ENCODE measurements around the gene ZBTB7C. TPM values are rescaled to one million over a fixed set of nuclear protein-coding genes. Genes with fewer than 3 reads are reported as not detected.

ZBTB7C gene
- polyA plus RNA-seq, 1 donor (not counting 4 experiments of a cell fraction or from before 2014, with no cell fraction given): 0.58 TPM

GRCh38 chr18:48013162-48013561 lies 396.0 kb downstream of the ZBTB7C start:
- Histone ChIP-seq H3K36me3 (ENCODE audit: control insufficient read depth in 2 of 2, extremely low read depth in 1 of 2, insufficient read depth in 2 of 2, low read length in 2 of 2) (no peaks in the 10 kb centered on the region), H3K9me1 (ENCODE audit: control insufficient read depth, extremely low read depth, insufficient read depth, low read length) (no peaks in the 10 kb centered on the region), H3K27me3 (ENCODE audit: control insufficient read depth, extremely low read depth, insufficient read depth, low read length) (no peaks in the 10 kb centered on the region), H3K79me2 (ENCODE audit: control insufficient read depth, insufficient read depth, low read length) (no peaks in the 10 kb centered on the region), H3K4me1 (ENCODE audit: control insufficient read depth, extremely low read depth, insufficient read depth, low read length) (no peaks in the 10 kb centered on the region), H3K4me3 (ENCODE audit: control insufficient read depth in 2 of 3, extremely low read depth in 1 of 3, insufficient read depth in 2 of 3, low read depth in 1 of 3, low read length in 3 of 3) (no peak overlapping the region), H4K20me1 (ENCODE audit: control insufficient read depth, extremely low read depth, insufficient read depth, low read length) (no peaks in the 10 kb centered on the region), H3K9me3 (ENCODE audit: control insufficient read depth, low read depth, low read length) (no peaks in the 10 kb centered on the region), H3K4me2 (ENCODE audit: control insufficient read depth, extremely low read depth, insufficient read depth, low read depth, low read length) (no peak overlapping the region), H2AFZ (ENCODE audit: control insufficient read depth, low read length) (no peak overlapping the region), H3K27ac (ENCODE audit: control insufficient read depth, insufficient read depth, low read length) (no peak overlapping the region), H3K9ac (ENCODE audit: control insufficient read depth, extremely low read depth, insufficient read depth, low read length) (no peak overlapping the region)
- FAIRE-seq: no peak
- TF ChIP-seq EZH2 (IDR thresholded peaks at IDR 0.05; ENCODE audit: low read length) (no peak), CTCF (optimal IDR thresholded peaks at IDR 0.05 in 1 of 3, IDR thresholded peaks at IDR 0.05 in 1 of 3, conservative IDR thresholded peaks at IDR 0.05 in 1 of 3; ENCODE audit: extremely low read depth in 1 of 3, insufficient read depth in 2 of 3, low read length in 3 of 3) (no peak)
- DNase-seq (ENCODE audit: low read depth, low spot score): no peak
- dilution Hi-C loops (cut with MboI; ENCODE audit: extremely low pct_ligation_motif_present, low sequenced_read_pairs): no loop called here

DNA sequence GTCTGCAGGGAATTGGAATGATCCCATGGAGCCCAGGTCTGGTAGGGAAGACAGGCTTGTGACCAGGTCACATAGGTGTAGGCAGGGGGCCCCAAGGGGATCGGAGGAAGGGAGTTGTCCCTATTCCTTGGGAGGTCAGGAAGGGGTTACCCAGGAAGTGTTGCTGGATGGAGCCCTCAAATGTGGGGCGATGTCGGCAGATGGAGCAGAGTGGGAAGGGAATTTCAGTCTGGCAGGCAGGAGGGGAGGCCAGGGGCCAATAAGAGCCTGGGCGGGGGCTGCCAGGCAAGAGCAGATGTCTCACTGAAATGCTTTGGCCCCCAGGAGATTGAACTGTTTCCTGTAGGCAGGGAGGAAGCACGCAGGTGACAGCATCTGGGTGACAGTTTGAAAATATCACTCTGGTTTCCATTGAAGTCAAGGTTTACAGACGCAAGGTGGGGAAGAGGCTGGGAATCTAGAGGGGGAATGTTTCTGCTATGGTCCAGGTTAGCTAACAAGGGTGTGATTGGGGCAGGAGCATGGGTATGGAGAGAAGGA lies 397.2 kb downstream of the ZBTB7C start:
- Histone ChIP-seq H3K4me1 (ENCODE audit: control insufficient read depth, extremely low read depth, insufficient read depth, low read length) (no peaks in the 10 kb centered on the region), H3K36me3 (ENCODE audit: control insufficient read depth in 2 of 2, extremely low read depth in 1 of 2, insufficient read depth in 2 of 2, low read length in 2 of 2) (no peaks in the 10 kb centered on the region), H3K27me3 (ENCODE audit: control insufficient read depth, extremely low read depth, insufficient read depth, low read length) (peaks cover 3% of the 10 kb centered on the region), H3K9me3 (ENCODE audit: control insufficient read depth, low read depth, low read length) (no peaks in the 10 kb centered on the region), H4K20me1 (ENCODE audit: control insufficient read depth, extremely low read depth, insufficient read depth, low read length) (no peaks in the 10 kb centered on the region), H3K9me1 (ENCODE audit: control insufficient read depth, extremely low read depth, insufficient read depth, low read length) (no peaks in the 10 kb centered on the region), H3K4me3 (ENCODE audit: control insufficient read depth in 2 of 3, extremely low read depth in 1 of 3, insufficient read depth in 2 of 3, low read depth in 1 of 3, low read length in 3 of 3) (no peak overlapping the region), H3K27ac (ENCODE audit: control insufficient read depth, insufficient read depth, low read length) (no peak overlapping the region), H3K9ac (ENCODE audit: control insufficient read depth, extremely low read depth, insufficient read depth, low read length) (no peak overlapping the region), H2AFZ (ENCODE audit: control insufficient read depth, low read length) (no peak overlapping the region), H3K4me2 (ENCODE audit: control insufficient read depth, extremely low read depth, insufficient read depth, low read depth, low read length) (no peak overlapping the region), H3K79me2 (ENCODE audit: control insufficient read depth, insufficient read depth, low read length) (no peaks in the 10 kb centered on the region)
- no peak for TF ChIP-seq EZH2 (IDR thresholded peaks at IDR 0.05; ENCODE audit: low read length)
- TF ChIP-seq CTCF (optimal IDR thresholded peaks at IDR 0.05 in 1 of 3, IDR thresholded peaks at IDR 0.05 in 1 of 3, conservative IDR thresholded peaks at IDR 0.05 in 1 of 3; ENCODE audit: extremely low read depth in 1 of 3, insufficient read depth in 2 of 3, low read length in 3 of 3): no peak
- dilution Hi-C loops (cut with MboI; ENCODE audit: extremely low pct_ligation_motif_present, low sequenced_read_pairs): no loop called here
- FAIRE-seq (no peak), DNase-seq (ENCODE audit: low read depth, low spot score) (no peak)
